Upper lobe of left lung (tissue), 6 donors: ENCODE results near the gene LRRC3. TPM values are rescaled to one million over a fixed set of nuclear protein-coding genes. Genes with fewer than 3 reads are reported as not detected.

Experiments used
- ATAC-seq, 2 donors: fragments of 200-7000 bp; cut with Tn5 transposase; one replicate each; pipeline ENCODE4 v1.9.1; 2022; ENCODE audit warnings: mild to moderate bottlenecking in 2 of 2, moderate library complexity in 2 of 2; ENCODE audit not compliant: low FRiP score in 2 of 2
- DNase-seq, 2 donors: peaks; one replicate each; pipeline ENCODE4 v3.0.0-alpha.2; 2019 to 2020
- H3K27ac ChIP-seq, 4 donors: fragments of 200-600 bp; sonication (generic); one replicate each; pipeline ENCODE4 v1.5.1; 2016 to 2019
- H3K27me3 ChIP-seq, 4 donors: fragments of 200-600 bp; sonication (generic); one replicate each; pipeline ENCODE4 v1.5.1; 2017 to 2019
- H3K36me3 ChIP-seq, 4 donors: fragments of 200-600 bp; sonication (generic); one replicate each; pipeline ENCODE4 v1.5.1; 2016 to 2019
- H3K4me1 ChIP-seq, 4 donors: fragments of 200-600 bp; sonication (generic); one replicate each; pipeline ENCODE4 v1.5.1; 2018 to 2019
- H3K4me3 ChIP-seq, 4 donors: fragments of 200-600 bp; sonication (generic); one replicate each; pipeline ENCODE4 v1.5.1; 2017 to 2019; ENCODE audit warnings: mild to moderate bottlenecking in 2 of 4, moderate library complexity in 1 of 4
- H3K9me3 ChIP-seq, 4 donors: fragments of 200-600 bp; sonication (generic); one replicate each; pipeline ENCODE4 v1.5.1; 2018 to 2019
- EP300 ChIP-seq, 4 donors: sonication (generic); formaldehyde crosslinking; IDR thresholded peaks; one replicate each; pipeline ENCODE4 v1.5.1; 2017; ENCODE audit warnings: antibody characterized with exemption in 4 of 4, control low read depth in 2 of 4
- POLR2A ChIP-seq, 4 donors: fragments of 450-650 bp; IDR thresholded peaks; one replicate each; pipeline ENCODE4 v1.5.1; 2016 to 2017; ENCODE audit warnings: antibody characterized with exemption in 4 of 4, mild to moderate bottlenecking in 2 of 4
- POLR2AphosphoS5 ChIP-seq, 2 donors: sonication (generic); formaldehyde crosslinking; IDR thresholded peaks; one replicate each; pipeline ENCODE4 v1.5.1; 2017; ENCODE audit warnings: antibody characterized with exemption in 2 of 2
- WGBS, 2 donors: methylation state at CpG; one replicate each; pipeline ENCODE4 v1.1.5; 2017 to 2018; 5-methylcytosine and 5-hydroxymethylcytosine counted together
- small RNA-seq, 4 donors: library from RNA; depleted of rRNA; stranded (forward); fragments of <200 nt; gene quantifications; one replicate each; pipeline ENCODE3, GENCODE V24; 2016
- total RNA-seq, 6 donors: library from RNA; depleted of rRNA in 4 of 6; stranded (reverse); fragments of >200 nt in 4 of 6; gene quantifications; one replicate each; pipeline versions ENCODE4 v1.1.0 to v1.2.1, GENCODE V29; 2016 to 2021
- TF ChIP-seq, protein P1 (sequence below), 6 experiments: fragments of 450-650 bp in 4 of 6; fragments of 200-600 bp in 2 of 6; sonication (generic) in 2 of 6; IDR thresholded peaks; one replicate each; pipeline ENCODE4 v1.5.1; 2016 to 2019; ENCODE audit warnings: antibody characterized with exemption in 6 of 6
- donor health status: DM: no; HTN: no; CAD: no; lungs with moderate emphysema.
- donor health status: DM: no; HTN: yes; CAD: no; lungs with severe emphysema.

Gene LRRC3
- total RNA-seq, 6 donors from 2014 or later = 3.1 to 11.5 (median 4.6) TPM

DNA sequence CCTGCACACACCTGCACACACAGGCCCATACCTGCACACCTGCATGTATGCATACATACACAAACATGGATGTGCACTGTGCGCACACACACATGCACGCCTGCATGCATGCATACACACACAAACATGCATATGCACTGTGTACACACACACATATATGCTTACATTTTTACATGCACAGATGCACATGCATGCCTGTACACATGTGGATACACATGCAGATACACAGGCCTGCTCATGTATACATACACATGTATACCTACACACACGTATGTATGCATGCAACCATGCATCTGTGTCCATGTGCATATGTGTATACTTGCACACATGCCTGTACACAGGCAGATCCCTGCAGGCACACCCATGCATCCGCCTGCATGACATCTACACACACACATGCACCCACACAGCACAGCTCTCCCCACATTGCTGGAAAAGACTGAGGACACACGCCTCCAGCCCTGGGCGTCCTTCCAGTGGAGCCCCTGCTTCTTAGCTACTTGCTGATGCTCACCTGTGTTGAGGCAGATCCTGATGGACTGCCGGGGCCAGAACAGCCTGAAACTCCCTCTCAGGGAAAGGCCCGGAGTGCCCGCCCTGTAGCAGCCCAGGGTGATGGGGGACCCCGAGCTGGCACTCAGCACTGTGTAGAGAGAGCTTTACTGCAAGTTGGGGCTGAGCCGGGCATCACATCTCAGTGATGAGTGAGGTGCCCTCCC lies 56.1 kb downstream of the LRRC3 start:
- H3K4me3 ChIP-seq = no peak overlapping the region
- no peaks in the 10 kb centered on the region for H3K36me3 ChIP-seq
- no peaks in the 10 kb centered on the region for H3K27me3 ChIP-seq
- no peak overlapping the region for H3K27ac ChIP-seq
- DNase-seq (no peak), ATAC-seq (no peak)
- WGBS, 2 donors = 82 to 95% methylated on average over 4 to 11 of the region's 11 CpGs
- H3K9me3 ChIP-seq = no peaks in the 10 kb centered on the region
- H3K4me1 ChIP-seq = peaks cover 0 to 12% (median 10%) of the 10 kb centered on the region in 4 donors
- TF ChIP-seq EP300 (IDR thresholded peaks at IDR 0.05) (no peak), POLR2AphosphoS5 (IDR thresholded peaks at IDR 0.05) (no peak), POLR2A (IDR thresholded peaks at IDR 0.05) (no peak)
- TF ChIP-seq, protein P1, sequence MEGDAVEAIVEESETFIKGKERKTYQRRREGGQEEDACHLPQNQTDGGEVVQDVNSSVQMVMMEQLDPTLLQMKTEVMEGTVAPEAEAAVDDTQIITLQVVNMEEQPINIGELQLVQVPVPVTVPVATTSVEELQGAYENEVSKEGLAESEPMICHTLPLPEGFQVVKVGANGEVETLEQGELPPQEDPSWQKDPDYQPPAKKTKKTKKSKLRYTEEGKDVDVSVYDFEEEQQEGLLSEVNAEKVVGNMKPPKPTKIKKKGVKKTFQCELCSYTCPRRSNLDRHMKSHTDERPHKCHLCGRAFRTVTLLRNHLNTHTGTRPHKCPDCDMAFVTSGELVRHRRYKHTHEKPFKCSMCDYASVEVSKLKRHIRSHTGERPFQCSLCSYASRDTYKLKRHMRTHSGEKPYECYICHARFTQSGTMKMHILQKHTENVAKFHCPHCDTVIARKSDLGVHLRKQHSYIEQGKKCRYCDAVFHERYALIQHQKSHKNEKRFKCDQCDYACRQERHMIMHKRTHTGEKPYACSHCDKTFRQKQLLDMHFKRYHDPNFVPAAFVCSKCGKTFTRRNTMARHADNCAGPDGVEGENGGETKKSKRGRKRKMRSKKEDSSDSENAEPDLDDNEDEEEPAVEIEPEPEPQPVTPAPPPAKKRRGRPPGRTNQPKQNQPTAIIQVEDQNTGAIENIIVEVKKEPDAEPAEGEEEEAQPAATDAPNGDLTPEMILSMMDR (IDR thresholded peaks at IDR 0.05) = no peak

Small RNA genes lying within 50 kb of the gene (small RNA-seq; reads per million reads assigned to genes)
- 0 reads per million in 4 donors for gene RF00285

Other genes starting within 250 kb of the LRRC3 start
- 10 to 100 TPM in 2 of 6 donors, 1 to 10 TPM in 4; 1.8 to 16.4 (median 9.0) TPM for gene ICOSLG, start 214.6 kb upstream of the LRRC3 start, total RNA-seq
- not detected for gene DNMT3L, start 193.6 kb upstream of the LRRC3 start, total RNA-seq
- gene AIRE, start 169.6 kb upstream of the LRRC3 start, total RNA-seq = not detected
- 100 to 1,000 TPM in 5 of 6 donors, 10 to 100 TPM in 1; 69.8 to 157 (median 135) TPM for gene PFKL, start 155.5 kb upstream of the LRRC3 start, total RNA-seq
- 10 to 100 TPM; 34.4 to 85.9 (median 48.4) TPM for gene CFAP410, start 116.1 kb upstream of the LRRC3 start, total RNA-seq
- 10 to 100 TPM in 4 of 6 donors, 1 to 10 TPM in 2; 2.2 to 37.7 (median 12.7) TPM for gene TRPM2, start 101.9 kb upstream of the LRRC3 start, total RNA-seq
- gene KRTAP10-1, start 84.7 kb downstream of the LRRC3 start, total RNA-seq = not detected
- gene KRTAP10-2, start 96.0 kb downstream of the LRRC3 start, total RNA-seq = not detected
- gene KRTAP10-3, start 103.3 kb downstream of the LRRC3 start, total RNA-seq = not detected
- gene KRTAP10-4, start 118.2 kb downstream of the LRRC3 start, total RNA-seq = not detected
- gene KRTAP10-5, start 125.1 kb downstream of the LRRC3 start, total RNA-seq = not detected
- not detected for gene KRTAP10-6, start 137.0 kb downstream of the LRRC3 start, total RNA-seq
- not detected for gene KRTAP10-7, start 145.1 kb downstream of the LRRC3 start, total RNA-seq
- gene KRTAP10-8, start 156.6 kb downstream of the LRRC3 start, total RNA-seq = not detected
- not detected for gene KRTAP10-9, start 171.6 kb downstream of the LRRC3 start, total RNA-seq
- gene KRTAP10-10, start 181.8 kb downstream of the LRRC3 start, total RNA-seq = not detected
- not detected for gene KRTAP10-11, start 190.9 kb downstream of the LRRC3 start, total RNA-seq
- not detected for gene KRTAP12-4, start 199.1 kb downstream of the LRRC3 start, total RNA-seq
- not detected for gene KRTAP12-3, start 202.4 kb downstream of the LRRC3 start, total RNA-seq
- gene KRTAP12-2, start 211.4 kb downstream of the LRRC3 start, total RNA-seq = not detected
- not detected for gene KRTAP12-1, start 226.7 kb downstream of the LRRC3 start, total RNA-seq
- not detected for gene KRTAP10-12, start 241.7 kb downstream of the LRRC3 start, total RNA-seq